DND-41 (cell line): Measurements from ENCODE around the gene ENTPD6.

ENCODE experiments used
- ATAC-seq: fragments of 200-7000 bp; cut with Tn5 transposase; 3 replicates; pipeline ENCODE4 v1.9.1; 2021; ENCODE audit warnings: low read depth; ENCODE audit not compliant: insufficient read depth
- DNase-seq: peaks from one replicate; pipeline ENCODE4 v3.0.0-alpha.2; 2020
- H2AFZ ChIP-seq: 2 replicates; pipeline ENCODE4 v1.6.0; 2012; ENCODE audit warnings: low read depth, low read length
- H3K27ac ChIP-seq: 2 replicates; pipeline ENCODE4 v1.5.1; 2012; ENCODE audit warnings: low read length, inconsistent platforms
- H3K27me3 ChIP-seq: fragments of 200-600 bp; sonication (generic); 2 replicates; pipeline ENCODE4 v1.6.0; 2012; ENCODE audit warnings: low read length, mild to moderate bottlenecking, inconsistent platforms; ENCODE audit not compliant: insufficient read depth, poor library complexity
- H3K36me3 ChIP-seq: 2 replicates; pipeline ENCODE4 v1.5.1; 2012; ENCODE audit warnings: low read length, inconsistent platforms; ENCODE audit not compliant: insufficient read depth
- H3K4me1 ChIP-seq: 2 replicates; pipeline ENCODE4 v1.5.1; 2012; ENCODE audit warnings: mild to moderate bottlenecking, low read length; ENCODE audit not compliant: insufficient read depth
- H3K4me2 ChIP-seq: 2 replicates; pipeline ENCODE4 v1.6.0; 2012; ENCODE audit warnings: mild to moderate bottlenecking, moderate library complexity, low read length, inconsistent platforms; ENCODE audit not compliant: insufficient read depth
- H3K4me3 ChIP-seq, 2 experiments: fragments of 200-600 bp in 1 of 2; shearing (Covaris generic) in 1 of 2; 2 replicates each; pipeline ENCODE4 v1.5.1; 2012 to 2016; ENCODE audit warnings: inconsistent platforms in 2 of 2, low read length in 2 of 2, mild to moderate bottlenecking in 2 of 2, low read depth in 1 of 2, moderate library complexity in 1 of 2
- H3K79me2 ChIP-seq: 2 replicates; pipeline ENCODE4 v1.6.0; 2012; ENCODE audit warnings: low read length, inconsistent platforms; ENCODE audit not compliant: insufficient read depth
- H3K9ac ChIP-seq: 2 replicates; pipeline ENCODE4 v1.6.0; 2012; ENCODE audit warnings: low read depth, mild to moderate bottlenecking, inconsistent platforms, low read length, moderate library complexity
- H3K9me3 ChIP-seq: 2 replicates; pipeline ENCODE4 v1.5.1; 2012; ENCODE audit warnings: low read length, moderate library complexity, mild to moderate bottlenecking, inconsistent platforms; ENCODE audit not compliant: insufficient read depth, severe bottlenecking
- H4K20me1 ChIP-seq: 2 replicates; pipeline ENCODE4 v1.6.0; 2012; ENCODE audit warnings: low read length; ENCODE audit not compliant: insufficient read depth
- EZH2 ChIP-seq: IDR thresholded peaks from 3 replicates; pipeline ENCODE4 v1.6.1; 2012; ENCODE audit warnings: borderline replicate concordance, low read depth, mild to moderate bottlenecking, moderate library complexity, low read length, inconsistent platforms; ENCODE audit not compliant: severe bottlenecking
- TF ChIP-seq, protein P1 (sequence below): IDR thresholded peaks from 2 replicates; pipeline ENCODE4 v1.5.1; 2012; ENCODE audit warnings: borderline replicate concordance, low read length, moderate library complexity, mild to moderate bottlenecking; ENCODE audit not compliant: poor library complexity, severe bottlenecking; ENCODE audit errors: extremely low read depth

The ENTPD6 gene

DNA sequence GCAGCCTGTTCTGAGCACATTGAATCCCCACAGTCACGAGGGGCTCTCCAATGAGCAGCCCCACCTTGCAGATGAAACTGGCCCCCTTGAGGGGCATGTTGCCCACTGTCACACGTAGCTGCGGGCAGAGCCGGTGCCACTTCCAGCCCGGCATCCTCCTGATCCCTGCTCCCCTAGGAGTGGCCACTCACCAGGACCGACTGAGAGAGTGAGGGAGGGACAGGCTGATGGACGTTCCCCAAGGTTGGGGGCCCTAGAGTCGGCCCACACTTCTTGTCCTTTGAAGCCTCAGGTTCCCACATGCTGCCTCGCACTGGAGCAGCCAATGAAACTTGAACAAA, 10.5 kb downstream of the ENTPD6 start:
- Histone ChIP-seq H3K4me2 (no peak overlapping the region), H4K20me1 (peaks cover 18% of the 10 kb centered on the region; the same call in 1 of the 2 replicates), H3K9ac (no peak overlapping the region), H3K79me2 (peaks cover 56% of the 10 kb centered on the region), H3K27ac (no peak overlapping the region), H3K36me3 (peaks cover 18% of the 10 kb centered on the region; the same call in 1 of the 2 replicates), H3K27me3 (no peaks in the 10 kb centered on the region), H2AFZ (no peak overlapping the region), H3K4me1 (no peaks in the 10 kb centered on the region), H3K9me3 (no peaks in the 10 kb centered on the region), H3K4me3 (no peak overlapping the region)
- TF ChIP-seq, protein P1, sequence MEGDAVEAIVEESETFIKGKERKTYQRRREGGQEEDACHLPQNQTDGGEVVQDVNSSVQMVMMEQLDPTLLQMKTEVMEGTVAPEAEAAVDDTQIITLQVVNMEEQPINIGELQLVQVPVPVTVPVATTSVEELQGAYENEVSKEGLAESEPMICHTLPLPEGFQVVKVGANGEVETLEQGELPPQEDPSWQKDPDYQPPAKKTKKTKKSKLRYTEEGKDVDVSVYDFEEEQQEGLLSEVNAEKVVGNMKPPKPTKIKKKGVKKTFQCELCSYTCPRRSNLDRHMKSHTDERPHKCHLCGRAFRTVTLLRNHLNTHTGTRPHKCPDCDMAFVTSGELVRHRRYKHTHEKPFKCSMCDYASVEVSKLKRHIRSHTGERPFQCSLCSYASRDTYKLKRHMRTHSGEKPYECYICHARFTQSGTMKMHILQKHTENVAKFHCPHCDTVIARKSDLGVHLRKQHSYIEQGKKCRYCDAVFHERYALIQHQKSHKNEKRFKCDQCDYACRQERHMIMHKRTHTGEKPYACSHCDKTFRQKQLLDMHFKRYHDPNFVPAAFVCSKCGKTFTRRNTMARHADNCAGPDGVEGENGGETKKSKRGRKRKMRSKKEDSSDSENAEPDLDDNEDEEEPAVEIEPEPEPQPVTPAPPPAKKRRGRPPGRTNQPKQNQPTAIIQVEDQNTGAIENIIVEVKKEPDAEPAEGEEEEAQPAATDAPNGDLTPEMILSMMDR: no peak
- TF ChIP-seq EZH2: no peak
- no peak for ATAC-seq
- DNase-seq: peak; percentile 1

GRCh38 chr20:25206548-25206947, 11.0 kb downstream of the ENTPD6 start:
- no peak overlapping the region for H2AFZ ChIP-seq
- TF ChIP-seq, protein P1: no peak
- no peak for TF ChIP-seq EZH2
- peaks cover 23% of the 10 kb centered on the region; the same call in 1 of the 2 replicates for H3K36me3 ChIP-seq
- ATAC-seq (no peak), DNase-seq (no peak)
- H3K9ac ChIP-seq: no peak overlapping the region
- H3K27me3 ChIP-seq: no peaks in the 10 kb centered on the region
- H3K79me2 ChIP-seq: peaks cover 51% of the 10 kb centered on the region
- H3K4me3 ChIP-seq: no peak overlapping the region
- H3K4me2 ChIP-seq: no peak overlapping the region
- H3K4me1 ChIP-seq: no peaks in the 10 kb centered on the region
- no peaks in the 10 kb centered on the region for H3K9me3 ChIP-seq
- peaks cover 18% of the 10 kb centered on the region; the same call in 1 of the 2 replicates for H4K20me1 ChIP-seq
- H3K27ac ChIP-seq: no peak overlapping the region

GRCh38 chr20:25207149-25207959, 11.8 kb downstream of the ENTPD6 start:
- Histone ChIP-seq H3K4me1 (no peaks in the 10 kb centered on the region), H3K9ac (no peak overlapping the region), H3K36me3 (peaks cover 31% of the 10 kb centered on the region), H4K20me1 (peaks cover 18% of the 10 kb centered on the region; the same call in 1 of the 2 replicates), H3K27ac (no peak overlapping the region), H3K27me3 (no peaks in the 10 kb centered on the region), H3K79me2 (peaks cover 44% of the 10 kb centered on the region), H3K9me3 (no peaks in the 10 kb centered on the region), H3K4me2 (no peak overlapping the region), H2AFZ (no peak overlapping the region), H3K4me3 (no peak overlapping the region)
- peak; percentile 4 for DNase-seq
- TF ChIP-seq EZH2: no peak
- TF ChIP-seq, protein P1: no peak
- ATAC-seq: no peak
